GM06990 (cell line): ENCODE results near the gene ARHGAP15.

Source experiments
- DNase-seq: peaks from one replicate; pipeline ENCODE4 v3.0.0-alpha.2; 2011; ENCODE audit not compliant: insufficient read length; ENCODE audit errors: extremely low read depth
- H3K27me3 ChIP-seq: replicated peaks from 2 replicates; pipeline ENCODE4 v1.6.0; 2011; ENCODE audit warnings: low read length; ENCODE audit not compliant: control insufficient read depth, insufficient read depth
- H3K36me3 ChIP-seq: 2 replicates; pipeline ENCODE4 v1.5.1; 2011; ENCODE audit warnings: low read length; ENCODE audit not compliant: control insufficient read depth, insufficient read depth
- H3K4me3 ChIP-seq: replicated peaks from 2 replicates; pipeline ENCODE4 v1.5.1; 2011; ENCODE audit warnings: low read depth, mild to moderate bottlenecking, control low read depth, low read length
- CTCF ChIP-seq: IDR thresholded peaks from 2 replicates; pipeline ENCODE4 v1.5.1; 2011; ENCODE audit warnings: low read length, control low read depth, mild to moderate bottlenecking, inconsistent platforms; ENCODE audit not compliant: insufficient read depth, poor library complexity, severe bottlenecking

Gene ARHGAP15

GRCh38 chr2:143152219-143152618 is 23.0 kb downstream of the ARHGAP15 start:
- no peak for TF ChIP-seq CTCF
- H3K36me3 ChIP-seq = no peaks in the 10 kb centered on the region; the same call in none of the 2 replicates
- DNase-seq = no peak
- no peak overlapping the region for H3K4me3 ChIP-seq
- no peaks in the 10 kb centered on the region for H3K27me3 ChIP-seq

GRCh38 chr2:143152637-143153036 is 23.4 kb downstream of the ARHGAP15 start:
- TF ChIP-seq CTCF = no peak
- H3K36me3 ChIP-seq = no peaks in the 10 kb centered on the region; the same call in none of the 2 replicates
- H3K27me3 ChIP-seq = no peaks in the 10 kb centered on the region
- no peak overlapping the region for H3K4me3 ChIP-seq
- no peak for DNase-seq

- TF ChIP-seq CTCF = no peak
- H3K27me3 ChIP-seq = no peaks in the 10 kb centered on the region
- DNase-seq = no peak
These were observed 26.4 kb downstream of the ARHGAP15 start for GRCh38 chr2:143155661-143156060.

GRCh38 chr2:143157001-143157400 is 27.8 kb downstream of the ARHGAP15 start:
- DNase-seq = no peak
- no peaks in the 10 kb centered on the region; the same call in none of the 2 replicates for H3K36me3 ChIP-seq
- no peaks in the 10 kb centered on the region for H3K27me3 ChIP-seq

More at GRCh38 chr2:143155661-143156060, 26.4 kb downstream of the ARHGAP15 start:
- H3K4me3 ChIP-seq = no peak overlapping the region
- no peaks in the 10 kb centered on the region; the same call in none of the 2 replicates for H3K36me3 ChIP-seq

GRCh38 chr2:143157418-143157817 is 28.2 kb downstream of the ARHGAP15 start:
- DNase-seq = no peak
- Histone ChIP-seq H3K4me3 (no peak overlapping the region), H3K27me3 (no peaks in the 10 kb centered on the region), H3K36me3 (no peaks in the 10 kb centered on the region; the same call in none of the 2 replicates)
- TF ChIP-seq CTCF = no peak

More at GRCh38 chr2:143157001-143157400, 27.8 kb downstream of the ARHGAP15 start:
- no peak for TF ChIP-seq CTCF
- H3K4me3 ChIP-seq = no peak overlapping the region

- no peaks in the 10 kb centered on the region for H3K27me3 ChIP-seq
- H3K4me3 ChIP-seq = no peak overlapping the region
- no peak for TF ChIP-seq CTCF
- no peak for DNase-seq
- H3K36me3 ChIP-seq = no peaks in the 10 kb centered on the region; the same call in none of the 2 replicates
These were observed 28.9 kb downstream of the ARHGAP15 start for GRCh38 chr2:143158098-143158497.
